DMS79 treated with DMSO at 0.1 percent for 48 hours (cell line): ENCODE data around the gene KAZN.
A peak's percentile ranks its signal among the peaks of the same experiment; 100 is the strongest.
"Not testable (repeated sequence)": the region's sequence is repeated elsewhere in the genome, so short reads cannot be mapped to it uniquely, and the experiment has no call there.

ENCODE experiments used
- DNase-seq: peaks from one replicate; lab custom pipeline; 2025; lab: John Stamatoyannopoulos, UW

The KAZN gene

DNA sequence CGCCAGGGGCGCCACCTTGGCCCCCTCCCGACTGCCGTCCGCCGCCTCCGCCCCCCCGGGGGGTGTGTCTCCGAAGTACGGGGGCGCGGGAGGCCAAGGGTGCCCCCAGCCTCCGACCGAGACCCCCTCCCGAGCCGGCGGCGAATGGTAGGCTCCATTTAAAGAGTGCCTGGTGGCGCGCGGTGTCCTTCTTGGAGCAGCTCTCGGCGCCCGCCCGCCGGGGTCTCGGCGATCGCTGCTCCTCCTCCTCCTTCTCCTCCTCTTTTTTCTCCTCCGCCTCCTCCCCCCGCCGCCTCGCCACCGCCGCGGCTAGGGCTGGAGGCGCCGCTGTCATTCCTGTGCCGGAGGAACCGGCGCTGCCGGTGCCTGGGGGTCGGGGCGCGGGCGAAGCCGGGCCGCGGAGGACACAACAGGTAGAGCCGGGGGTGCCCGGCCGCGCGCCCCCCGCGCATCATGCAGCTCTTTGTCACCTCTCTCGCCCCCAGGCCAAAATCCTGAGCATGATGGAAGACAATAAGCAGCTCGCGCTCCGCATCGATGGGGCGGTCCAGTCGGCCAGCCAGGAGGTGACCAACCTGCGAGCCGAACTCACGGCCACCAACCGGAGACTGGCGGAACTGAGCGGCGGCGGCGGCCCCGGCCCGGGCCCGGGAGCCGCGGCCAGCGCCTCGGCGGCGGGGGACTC, at the start of gene KAZN:
KAZN (plus strand) TSS at position 188 of the 685 bp plus-strand sequence.
- peak; percentile 85 for DNase-seq

DNA sequence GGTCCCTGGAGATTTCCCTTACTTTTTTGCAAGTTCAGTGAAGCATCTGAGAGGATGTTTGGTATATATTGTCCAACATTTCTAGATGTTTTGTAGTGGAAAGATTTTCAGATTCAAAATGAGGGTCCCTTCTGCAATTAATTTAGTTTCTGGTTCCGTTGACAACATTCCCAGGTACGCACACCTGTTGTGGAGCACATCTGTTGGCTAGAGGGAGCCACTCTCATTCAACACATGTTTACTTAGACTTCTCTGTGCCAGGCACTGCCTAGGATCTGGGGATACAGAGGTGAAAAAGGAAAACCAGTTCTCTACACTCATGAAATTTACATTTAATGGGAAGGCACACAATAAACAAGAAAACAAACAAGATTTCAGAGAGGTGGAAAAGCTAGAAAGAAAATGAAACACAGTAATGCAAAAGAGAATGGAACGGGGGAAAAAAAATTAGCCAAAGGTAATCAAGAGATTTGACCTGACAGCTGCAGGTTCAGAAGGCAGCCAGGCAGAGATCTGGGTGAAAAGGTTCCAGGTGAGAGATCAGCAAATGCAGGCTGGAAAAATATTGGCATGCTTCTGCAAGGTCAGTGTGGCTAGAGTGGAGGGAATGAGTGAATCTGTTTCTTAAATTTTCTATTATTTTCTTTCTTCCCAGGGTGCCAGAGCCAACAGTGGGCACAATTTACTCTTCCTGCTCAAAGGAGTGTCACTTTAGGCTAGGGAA, 48.4 kb upstream of the KAZN start:
- peak; percentile 54 for DNase-seq

DNA sequence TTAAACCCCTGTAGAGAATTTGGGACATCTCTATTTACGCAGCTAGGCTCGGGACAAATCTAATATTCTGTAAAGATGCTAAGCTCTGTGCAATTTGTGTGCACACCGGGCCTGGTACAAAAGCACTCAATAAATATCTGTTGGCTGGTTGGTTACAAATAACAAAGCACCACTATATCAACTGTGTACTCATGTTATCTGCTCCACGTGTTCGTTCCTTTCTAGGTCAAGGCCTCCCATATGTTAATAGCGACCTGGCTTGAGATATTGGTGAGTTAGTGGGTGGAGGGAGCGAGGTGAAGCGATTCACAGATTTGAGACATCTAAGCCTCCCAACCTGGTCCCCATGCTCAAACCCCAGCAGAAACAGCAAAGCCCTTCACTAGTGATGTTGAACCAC, 47.1 kb upstream of the KAZN start:
- no peak for DNase-seq

DNA sequence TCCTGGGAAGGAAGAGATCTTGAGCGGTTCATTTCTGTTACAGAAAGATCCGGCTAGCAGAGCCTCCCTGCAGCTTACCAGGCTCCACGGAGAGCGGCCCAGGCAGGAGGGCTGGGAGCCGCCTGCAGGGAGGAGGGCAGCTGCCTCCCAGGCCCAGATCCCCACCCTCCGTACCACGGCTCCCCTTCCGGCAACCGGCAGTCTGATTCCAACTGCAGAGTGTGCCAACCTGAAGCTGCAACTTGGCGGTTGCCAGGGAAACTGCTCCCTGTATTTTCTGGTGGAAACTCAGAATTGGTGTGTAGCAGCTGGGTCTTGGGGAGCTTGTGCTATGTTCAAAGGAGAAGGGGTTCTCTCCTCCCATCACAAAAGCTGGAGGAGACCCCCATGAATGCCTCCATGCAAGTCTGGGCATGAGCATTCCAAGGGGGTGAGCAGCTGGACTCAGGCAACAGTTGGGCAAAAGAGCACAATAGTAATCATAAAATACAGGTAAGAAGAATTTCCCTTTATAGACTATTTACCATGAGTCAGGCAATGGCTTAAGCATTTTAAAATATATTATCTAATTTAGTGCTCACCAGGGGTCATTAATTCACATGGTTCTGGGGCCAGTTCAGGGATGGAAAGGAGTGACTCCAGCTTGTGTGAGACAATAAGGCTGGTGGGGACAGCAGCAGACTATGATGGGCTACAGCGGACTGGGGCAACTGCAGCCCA, 46.1 kb upstream of the KAZN start:
- DNase-seq: no peak

DNA sequence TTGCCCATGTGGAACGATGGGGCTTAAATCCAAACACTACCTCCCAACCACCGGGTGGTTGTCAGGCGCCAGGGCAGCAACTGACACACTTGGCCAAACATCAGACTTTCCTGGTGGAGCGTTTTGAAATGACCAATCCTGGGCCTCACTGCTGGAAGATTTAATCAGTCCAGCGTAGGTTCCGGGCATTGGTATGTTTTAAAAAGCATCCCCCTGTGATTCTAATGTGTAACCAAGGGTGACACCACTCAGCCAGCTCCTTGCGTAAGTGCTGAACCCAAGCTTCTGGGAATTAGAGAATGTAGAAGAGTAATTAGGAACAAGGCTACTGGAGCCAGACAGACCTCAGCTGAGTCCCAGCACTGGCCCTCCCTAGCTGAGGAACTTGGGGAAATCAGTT, 44.8 kb upstream of the KAZN start:
- DNase-seq: no peak

DNA sequence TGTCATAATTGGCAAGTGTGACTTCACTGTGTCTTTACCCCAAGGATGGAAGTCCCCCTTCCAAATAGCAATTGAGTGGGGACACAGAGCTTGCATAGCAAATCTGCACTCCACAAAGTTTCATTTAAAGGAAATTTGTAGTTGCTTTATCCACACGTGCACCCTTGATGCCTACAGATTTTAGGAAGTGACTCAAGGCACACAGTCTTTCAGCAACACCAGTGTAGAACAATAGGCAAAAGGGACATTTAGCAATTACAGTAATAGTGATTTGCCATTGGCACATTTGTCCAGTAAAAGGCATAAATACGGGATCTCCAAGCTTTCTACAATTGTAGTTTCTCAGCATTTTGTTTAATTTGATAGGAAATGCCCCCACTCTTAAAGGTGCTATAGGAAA, 43.4 kb upstream of the KAZN start:
- no peak for DNase-seq

DNA sequence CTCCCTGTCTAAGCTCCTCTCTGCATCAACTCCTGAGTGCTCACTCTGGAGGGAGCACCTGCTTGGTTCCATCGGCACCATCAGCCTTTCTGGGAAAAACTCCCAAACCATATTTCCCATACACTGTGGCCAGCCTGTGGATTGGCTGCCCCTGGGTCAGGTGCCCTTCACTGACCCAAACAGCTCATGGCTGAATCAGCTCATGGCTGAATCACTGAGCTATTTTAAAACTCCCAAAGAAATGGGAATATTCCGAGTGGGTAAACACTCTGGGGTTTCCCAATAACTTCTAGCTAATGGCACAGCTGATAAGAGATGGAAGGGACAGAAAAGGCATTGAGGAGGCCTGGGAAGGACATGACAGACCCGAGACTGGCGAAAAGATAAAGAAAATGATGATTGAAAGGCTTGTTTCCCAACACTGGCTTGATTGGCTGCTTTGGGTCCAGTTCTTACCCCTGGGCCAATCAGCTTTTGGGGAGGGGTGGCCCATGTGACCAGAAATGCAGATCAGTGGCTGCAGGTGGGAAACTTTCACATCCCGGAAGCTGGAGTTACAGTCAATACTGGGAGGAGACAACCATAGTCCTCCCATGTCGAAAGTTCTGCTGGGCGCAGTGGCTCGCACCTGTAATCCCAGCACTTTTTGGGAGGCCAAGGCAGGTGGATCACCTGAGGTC, 37.3 kb upstream of the KAZN start:
- DNase-seq: no peak

DNA sequence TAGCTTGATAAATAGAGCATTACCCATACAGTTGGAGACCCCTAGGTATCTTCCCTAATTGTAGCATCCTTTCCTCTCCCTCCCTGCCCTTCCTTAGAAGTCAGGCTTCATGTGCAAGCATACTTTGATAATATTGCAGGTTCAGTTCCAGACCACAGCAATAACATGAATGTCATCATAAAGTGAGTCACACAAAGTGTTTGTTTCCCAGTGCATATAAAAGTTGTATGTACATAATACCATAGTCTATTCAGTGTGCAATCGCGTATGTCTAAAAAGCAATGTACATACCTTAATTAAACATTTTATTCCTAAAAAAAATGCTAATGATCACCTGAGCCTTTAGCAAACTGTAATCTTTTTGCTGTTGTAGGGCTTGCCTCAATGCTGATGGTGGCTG, 33.4 kb upstream of the KAZN start:
- no peak for DNase-seq

DNA sequence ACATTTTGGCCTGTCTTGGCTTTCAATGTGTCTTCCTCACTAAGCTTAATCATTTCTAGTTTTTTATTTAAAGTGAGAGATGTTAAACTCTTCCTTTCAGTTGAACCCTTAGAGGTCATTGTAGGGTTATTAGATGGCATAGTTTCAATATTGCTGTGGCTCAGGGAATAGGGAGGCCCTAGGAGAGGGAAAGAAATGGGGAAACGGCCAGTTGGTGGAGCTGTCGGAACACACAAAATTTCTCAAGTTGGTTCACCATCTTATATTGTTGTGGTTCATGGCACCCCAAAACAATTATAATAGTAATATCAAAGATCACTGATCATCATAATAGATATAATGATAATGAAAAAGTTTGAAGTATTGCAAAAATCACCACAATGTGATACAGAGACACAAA, 31.4 kb upstream of the KAZN start:
- no peak for DNase-seq

DNA sequence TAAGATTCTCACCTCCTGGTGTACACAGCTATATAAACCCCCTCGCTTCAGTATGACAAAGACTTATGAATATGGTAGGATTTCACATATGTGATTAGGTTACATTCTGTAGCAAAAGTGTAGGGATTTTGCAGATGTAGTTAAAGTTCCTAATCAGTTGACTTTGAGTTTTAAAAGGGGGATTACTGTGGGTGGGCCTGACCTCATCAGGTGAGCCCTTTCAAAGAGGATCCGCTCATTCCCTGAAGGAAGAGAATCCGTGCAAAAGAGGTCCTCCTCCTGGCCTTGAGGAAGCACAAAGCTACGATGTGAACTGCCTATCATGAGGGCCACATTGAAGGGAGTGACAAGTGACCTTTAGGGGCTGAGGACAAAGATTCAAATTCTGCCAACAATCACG, 30.6 kb upstream of the KAZN start:
- no peak for DNase-seq

DNA sequence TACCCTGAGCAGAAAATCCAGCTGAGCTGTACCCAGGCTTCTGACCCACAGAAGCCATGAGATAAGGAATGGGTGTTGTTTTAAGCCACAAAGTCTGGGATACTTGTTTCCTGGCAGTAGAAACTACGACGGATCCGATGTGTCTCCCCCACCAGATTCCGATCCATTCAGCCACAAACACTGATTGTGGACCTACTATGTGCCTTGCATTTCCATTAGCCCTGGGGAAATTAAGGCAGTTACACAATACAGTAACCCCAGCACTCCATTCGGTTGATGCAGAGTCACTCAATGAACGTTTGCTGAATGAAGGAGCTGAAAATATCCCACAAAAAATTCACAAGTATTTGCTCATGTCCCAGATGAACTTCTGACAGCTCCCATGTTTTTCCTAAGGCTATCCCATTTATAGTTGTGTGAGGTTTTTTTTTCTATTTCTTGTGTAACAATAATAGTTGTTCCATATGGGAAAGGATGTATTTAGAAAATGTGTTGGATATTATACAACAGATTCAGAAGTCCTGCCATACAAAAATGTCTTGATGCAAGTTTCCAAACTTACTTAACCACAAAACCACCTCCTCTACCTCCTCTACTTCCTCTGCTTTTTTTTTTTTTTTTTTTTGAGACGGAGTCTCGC, 29.6 kb upstream of the KAZN start:
- DNase-seq: no peak

DNA sequence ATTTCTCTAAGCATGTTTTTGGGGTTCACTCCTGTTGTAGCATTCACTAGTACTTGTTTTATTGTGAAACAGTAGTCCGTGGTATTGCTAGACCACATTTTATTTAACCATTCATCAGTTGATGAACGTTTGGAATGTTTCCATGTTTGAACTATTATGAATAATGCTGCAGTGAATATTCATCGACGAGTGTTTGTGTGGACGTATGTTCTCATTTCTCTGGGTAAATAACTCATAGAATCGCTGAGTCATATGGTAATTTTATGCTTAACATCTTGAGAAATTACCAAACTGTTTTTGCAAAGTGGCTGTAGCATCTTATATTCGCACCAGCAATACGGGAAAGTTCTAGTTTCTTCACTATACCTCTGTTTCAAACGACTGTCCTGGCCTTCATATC, 28.0 kb upstream of the KAZN start:
- DNase-seq: no peak

DNA sequence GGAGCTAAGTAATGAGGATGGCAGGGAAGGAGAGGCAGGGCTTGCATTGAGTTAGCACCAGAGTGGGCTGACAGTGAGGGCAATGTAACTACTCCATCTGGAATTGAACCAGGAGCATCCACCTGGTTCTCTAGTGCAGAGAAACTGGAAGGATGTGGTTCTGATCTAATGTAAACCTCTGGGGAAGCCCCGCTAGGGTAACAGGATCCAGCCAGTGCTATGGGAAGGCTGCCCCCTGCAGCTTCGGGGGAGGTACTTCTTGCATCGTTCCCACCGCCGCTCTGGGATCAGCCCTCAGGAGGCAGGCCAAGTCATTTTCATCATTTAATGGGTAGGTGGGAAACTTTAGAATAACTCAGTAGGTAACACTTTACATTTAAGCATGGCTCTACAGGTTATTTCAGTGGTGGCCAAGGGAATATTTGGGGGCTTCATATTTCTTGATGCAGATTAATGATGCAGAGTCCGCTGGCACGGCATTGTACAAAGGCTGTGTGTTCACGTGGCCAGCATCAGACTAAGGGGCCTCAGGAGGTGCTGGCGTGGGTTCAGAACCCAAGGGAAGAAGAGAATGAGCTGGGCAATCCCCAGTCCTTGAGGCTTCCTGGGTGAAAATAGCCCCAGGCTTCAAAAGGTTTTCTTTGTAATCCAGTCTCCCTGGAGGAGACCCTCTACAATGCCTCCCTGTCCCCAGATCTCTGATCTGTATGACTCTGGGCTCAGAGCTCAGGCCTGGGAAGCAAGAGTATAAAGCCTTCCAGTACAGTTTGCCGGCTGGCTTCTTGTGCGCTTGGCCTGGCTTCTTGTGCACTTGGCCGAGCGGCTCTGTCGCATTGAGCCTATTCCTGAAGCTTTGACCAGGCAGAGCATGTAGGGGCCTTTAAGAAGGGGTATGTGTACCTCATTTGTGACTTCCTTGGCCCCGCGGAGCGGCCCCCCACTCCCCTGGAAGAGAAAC, 26.4 kb upstream of the KAZN start:
- no peak for DNase-seq

DNA sequence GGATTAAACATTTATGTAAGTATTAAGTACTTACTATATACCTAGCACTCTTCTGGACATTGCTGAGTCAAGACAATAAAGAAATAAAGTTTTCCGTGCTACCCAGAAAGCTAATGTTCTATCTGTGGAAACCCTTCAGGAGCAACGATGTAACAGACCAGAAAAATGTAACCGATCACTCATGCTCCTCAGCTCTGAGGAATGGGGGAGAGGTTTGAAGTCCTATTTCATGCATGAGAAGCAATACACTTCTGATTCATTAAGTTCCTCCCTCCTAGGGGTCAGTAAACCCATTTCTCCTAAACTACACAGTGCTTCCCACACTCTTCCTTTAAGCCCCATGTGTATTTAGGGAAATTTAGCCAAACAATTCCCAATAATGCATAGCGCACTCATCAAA, 25.6 kb upstream of the KAZN start:
- no peak for DNase-seq

DNA sequence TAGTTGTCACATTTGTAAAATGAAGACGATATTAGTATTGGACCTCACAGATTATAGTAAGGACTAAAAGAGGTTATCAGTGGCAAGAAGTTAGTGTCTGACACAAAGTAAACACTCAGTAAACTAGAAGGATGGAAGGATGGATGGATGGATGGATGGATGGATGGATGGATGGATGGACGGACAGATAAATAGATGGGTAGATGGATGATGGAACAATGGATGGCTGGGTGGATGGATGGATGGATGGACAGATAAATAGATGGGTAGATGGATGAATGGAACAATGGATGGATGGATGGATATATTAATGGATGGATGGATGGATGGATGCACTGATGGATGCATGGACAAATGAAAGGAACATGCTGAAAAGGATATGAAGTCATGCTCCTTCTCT, 22.3 kb upstream of the KAZN start:
- DNase-seq: no peak

DNA sequence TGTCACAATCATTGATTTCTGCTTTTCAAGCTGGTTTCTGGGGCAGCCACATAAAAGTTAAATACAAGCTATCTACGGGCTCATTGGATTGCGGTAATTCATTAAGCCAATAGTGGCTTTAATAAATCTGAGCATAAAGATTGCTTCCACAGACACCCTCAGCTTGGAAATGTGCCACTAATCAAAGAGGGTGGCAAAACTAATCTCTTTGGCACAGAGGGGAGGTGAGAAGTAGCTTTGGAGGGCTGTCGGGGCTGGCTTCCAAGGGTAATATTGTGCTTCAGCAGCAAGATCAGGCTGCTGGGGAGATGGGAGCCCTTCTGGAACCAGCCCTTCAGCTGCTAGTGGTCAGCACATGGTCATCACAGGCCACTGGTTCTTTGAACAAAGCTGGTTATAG, 21.2 kb upstream of the KAZN start:
- DNase-seq: no peak

DNA sequence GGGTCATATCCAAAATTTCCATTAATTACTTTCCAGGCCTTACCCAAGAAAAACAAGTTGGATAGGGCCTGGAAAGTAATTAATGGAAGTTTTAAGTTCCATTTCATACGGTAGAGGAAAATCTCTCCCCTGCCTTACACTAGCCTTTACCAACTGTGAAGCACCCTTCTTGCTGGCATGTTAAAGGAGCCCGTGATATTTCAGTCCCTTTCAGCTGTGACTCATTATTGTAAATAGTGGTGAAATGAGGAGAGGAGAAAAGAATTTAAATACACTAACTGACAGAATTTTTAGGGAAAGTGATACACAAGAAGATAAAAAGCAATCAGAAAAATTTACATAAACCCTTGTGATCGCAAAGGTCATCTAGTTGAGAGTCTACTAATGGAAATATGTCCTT, 20.3 kb upstream of the KAZN start:
- no peak for DNase-seq

DNA sequence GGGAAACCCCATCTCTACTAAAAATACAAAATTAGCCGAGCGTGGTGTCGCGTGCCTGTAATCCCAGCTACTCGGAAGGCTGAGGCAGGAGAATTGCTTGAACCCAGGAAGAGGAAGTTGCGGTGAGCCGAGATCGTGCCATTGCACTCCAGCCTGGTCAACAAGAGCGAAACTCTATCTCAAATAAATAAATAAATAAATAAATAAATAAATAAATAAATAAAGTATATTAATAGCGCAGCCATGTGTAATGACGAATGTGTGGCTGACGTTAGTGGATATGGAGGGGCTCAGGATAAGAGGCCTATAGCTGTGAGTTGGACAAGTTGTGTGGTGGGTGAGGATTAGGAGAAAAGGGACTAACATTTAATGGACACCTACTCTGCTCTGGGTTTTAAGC, 18.2 kb upstream of the KAZN start:
- DNase-seq: not testable (repeated sequence)

DNA sequence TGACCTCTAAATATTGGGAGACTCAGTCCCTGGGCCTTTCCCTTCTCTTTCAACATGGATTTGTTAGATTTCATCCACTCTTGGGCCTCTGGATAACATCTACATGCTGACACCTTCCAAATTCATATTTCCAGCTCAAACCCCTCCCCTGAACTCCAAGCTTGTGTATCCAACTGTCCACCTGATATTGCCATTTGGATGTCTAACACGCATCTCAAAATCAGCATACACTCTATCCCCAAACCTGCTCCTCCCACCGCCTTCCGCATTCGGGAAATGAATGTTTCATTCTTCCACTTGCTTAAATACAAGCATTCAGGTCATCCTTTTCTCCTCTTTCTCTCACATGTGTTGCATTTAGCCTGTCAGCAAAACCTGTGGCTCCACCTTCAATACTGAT, 17.5 kb upstream of the KAZN start:
- no peak for DNase-seq

DNA sequence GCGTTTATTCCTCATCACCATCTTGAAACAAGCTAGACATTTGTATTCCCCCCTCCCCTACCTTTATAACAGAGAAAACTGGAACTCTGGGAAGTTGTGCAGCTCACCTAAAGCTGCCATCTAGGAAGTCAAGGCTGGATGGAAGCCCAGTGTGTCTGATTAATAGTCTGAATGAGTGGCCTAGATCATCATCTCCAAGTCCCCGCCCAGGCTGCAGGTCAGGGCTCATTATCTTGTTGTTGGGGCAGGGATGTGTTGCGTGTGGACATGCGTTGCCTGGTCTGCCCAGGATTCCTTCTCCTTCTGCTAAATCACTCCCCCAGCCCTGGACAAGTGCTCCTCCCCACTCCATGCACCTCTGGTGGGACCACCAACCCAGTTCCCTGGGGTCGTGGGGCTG, 14.7 kb upstream of the KAZN start:
- DNase-seq: no peak

DNA sequence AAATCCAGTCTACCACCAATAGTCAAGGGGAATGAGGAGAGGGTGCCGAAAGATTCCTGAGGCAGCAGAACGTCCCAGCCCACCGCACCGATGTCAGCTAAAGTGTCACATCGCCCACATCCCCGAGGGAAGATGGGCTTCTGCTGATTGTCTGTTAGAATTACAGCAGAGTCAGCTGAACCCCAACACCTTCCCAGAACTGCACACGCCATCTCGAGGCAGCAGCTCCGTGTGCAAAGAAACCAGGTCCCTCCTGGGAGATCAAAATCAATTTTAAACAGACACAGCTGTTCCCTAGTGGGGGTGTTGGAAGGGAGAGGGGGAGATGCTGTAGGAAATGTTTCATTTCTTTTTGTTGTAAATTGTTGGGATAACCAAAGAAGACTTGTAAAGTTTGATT, 12.8 kb upstream of the KAZN start:
- no peak for DNase-seq
